Nephron progenitor cell (in vitro differentiated cells): ENCODE results near the gene LRRC4C.

Experiments used
- DNase-seq: peaks from one replicate; pipeline ENCODE4 v3.0.0; 2021
- H3K27ac Mint-ChIP-seq: 2 replicates; pipeline ENCODE4 v1.8.0; 2021; ENCODE audit warnings: mild to moderate bottlenecking, moderate library complexity, mixed read lengths
- H3K27me3 Mint-ChIP-seq: 2 replicates; pipeline ENCODE4 v1.8.0; 2021; ENCODE audit warnings: mild to moderate bottlenecking, low read depth, mixed read lengths; ENCODE audit not compliant: poor library complexity
- H3K36me3 Mint-ChIP-seq: 2 replicates; pipeline ENCODE4 v1.8.0; 2021; ENCODE audit warnings: low read depth, mixed read lengths
- H3K4me1 Mint-ChIP-seq: 2 replicates; pipeline ENCODE4 v1.8.0; 2021; ENCODE audit warnings: mixed read lengths
- H3K4me3 Mint-ChIP-seq: 2 replicates; pipeline ENCODE4 v1.8.0; 2021; ENCODE audit warnings: mild to moderate bottlenecking, moderate library complexity, mixed read lengths
- H3K9me3 Mint-ChIP-seq: 2 replicates; pipeline ENCODE4 v1.8.0; 2021; ENCODE audit warnings: mild to moderate bottlenecking, moderate library complexity, mixed read lengths
- TF ChIP-seq, protein P1 (sequence below): fragments of 200-600 bp; sonication (generic); IDR thresholded peaks from 2 replicates; pipeline ENCODE4 v1.5.0; 2021; ENCODE audit warnings: antibody characterized with exemption

The LRRC4C gene

DNA sequence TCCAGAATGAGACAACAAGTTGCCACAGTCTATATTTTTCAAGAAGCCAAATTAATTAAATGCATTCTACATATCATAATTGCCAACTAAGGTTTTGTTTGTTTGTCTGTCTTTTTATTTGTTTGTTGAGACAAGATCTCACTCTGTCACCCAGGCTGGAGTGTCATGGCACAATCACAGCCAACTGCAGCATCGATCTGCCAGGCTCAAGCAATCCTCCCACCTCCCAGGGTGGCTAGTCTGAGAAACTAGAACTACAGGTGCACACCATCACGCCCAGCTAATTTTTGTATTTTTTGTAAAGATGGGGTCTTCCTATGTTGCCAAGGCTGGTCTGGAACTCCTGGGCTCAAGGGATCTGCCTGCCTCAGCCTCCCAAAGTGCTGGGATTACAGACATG, 140.0 kb downstream of the LRRC4C start:
- no peaks in the 10 kb centered on the region for H3K4me1 Mint-ChIP-seq
- no peak overlapping the region for H3K4me3 Mint-ChIP-seq
- TF ChIP-seq, protein P1, sequence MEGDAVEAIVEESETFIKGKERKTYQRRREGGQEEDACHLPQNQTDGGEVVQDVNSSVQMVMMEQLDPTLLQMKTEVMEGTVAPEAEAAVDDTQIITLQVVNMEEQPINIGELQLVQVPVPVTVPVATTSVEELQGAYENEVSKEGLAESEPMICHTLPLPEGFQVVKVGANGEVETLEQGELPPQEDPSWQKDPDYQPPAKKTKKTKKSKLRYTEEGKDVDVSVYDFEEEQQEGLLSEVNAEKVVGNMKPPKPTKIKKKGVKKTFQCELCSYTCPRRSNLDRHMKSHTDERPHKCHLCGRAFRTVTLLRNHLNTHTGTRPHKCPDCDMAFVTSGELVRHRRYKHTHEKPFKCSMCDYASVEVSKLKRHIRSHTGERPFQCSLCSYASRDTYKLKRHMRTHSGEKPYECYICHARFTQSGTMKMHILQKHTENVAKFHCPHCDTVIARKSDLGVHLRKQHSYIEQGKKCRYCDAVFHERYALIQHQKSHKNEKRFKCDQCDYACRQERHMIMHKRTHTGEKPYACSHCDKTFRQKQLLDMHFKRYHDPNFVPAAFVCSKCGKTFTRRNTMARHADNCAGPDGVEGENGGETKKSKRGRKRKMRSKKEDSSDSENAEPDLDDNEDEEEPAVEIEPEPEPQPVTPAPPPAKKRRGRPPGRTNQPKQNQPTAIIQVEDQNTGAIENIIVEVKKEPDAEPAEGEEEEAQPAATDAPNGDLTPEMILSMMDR: no peak
- H3K27ac Mint-ChIP-seq: no peak overlapping the region
- DNase-seq: no peak
- no peaks in the 10 kb centered on the region for H3K27me3 Mint-ChIP-seq
- no peaks in the 10 kb centered on the region for H3K36me3 Mint-ChIP-seq
- no peaks in the 10 kb centered on the region for H3K9me3 Mint-ChIP-seq

DNA sequence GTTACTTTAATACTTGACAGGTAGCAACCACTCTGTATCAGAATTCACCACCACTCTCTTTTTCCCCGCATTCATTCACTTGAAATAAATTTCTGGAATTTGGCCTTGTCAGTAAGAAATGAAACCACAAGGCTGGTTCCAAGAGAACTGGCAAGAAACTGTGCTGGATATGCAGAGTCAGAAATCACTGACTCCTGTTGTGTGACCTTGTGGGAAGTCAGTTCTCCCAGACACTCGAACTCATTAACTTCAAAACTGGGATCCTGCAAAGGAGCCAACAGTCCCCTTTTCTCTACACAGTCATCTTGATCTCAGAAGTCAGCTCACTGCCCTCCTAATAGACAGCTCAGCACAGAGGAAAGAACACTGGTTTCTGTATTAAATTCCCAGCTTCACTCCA, 142.7 kb downstream of the LRRC4C start:
- TF ChIP-seq, protein P1: no peak
- Mint-ChIP-seq H3K9me3 (no peaks in the 10 kb centered on the region), H3K27ac (no peak overlapping the region), H3K27me3 (no peaks in the 10 kb centered on the region), H3K4me1 (no peaks in the 10 kb centered on the region), H3K4me3 (no peak overlapping the region), H3K36me3 (no peaks in the 10 kb centered on the region)
- DNase-seq: no peak

DNA sequence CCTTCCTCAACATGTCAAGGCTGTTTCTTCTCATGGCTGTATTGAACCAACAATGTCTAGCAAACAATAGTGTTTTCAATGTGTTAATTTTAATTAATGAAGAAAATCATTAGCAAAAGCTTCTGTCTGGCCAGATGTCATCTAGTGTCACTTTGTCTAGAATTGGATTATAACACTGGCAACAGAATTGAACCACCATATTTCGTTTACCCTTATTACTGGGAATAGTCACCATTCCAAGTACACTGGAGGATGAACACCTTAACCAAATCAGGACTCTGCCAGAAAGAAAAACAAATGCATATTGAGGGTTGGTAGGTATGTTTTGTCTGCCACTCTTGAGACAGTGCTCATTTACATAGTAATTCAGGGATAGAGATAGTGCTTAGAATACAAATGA, 146.2 kb downstream of the LRRC4C start:
- no peak overlapping the region for H3K4me3 Mint-ChIP-seq
- no peaks in the 10 kb centered on the region for H3K9me3 Mint-ChIP-seq
- H3K4me1 Mint-ChIP-seq: no peaks in the 10 kb centered on the region
- no peak overlapping the region for H3K27ac Mint-ChIP-seq
- TF ChIP-seq, protein P1: no peak
- H3K36me3 Mint-ChIP-seq: no peaks in the 10 kb centered on the region
- no peaks in the 10 kb centered on the region for H3K27me3 Mint-ChIP-seq
- no peak for DNase-seq

GRCh38 chr11:41309716-41310115, 149.7 kb downstream of the LRRC4C start:
- no peak overlapping the region for H3K4me3 Mint-ChIP-seq
- no peaks in the 10 kb centered on the region for H3K4me1 Mint-ChIP-seq
- no peaks in the 10 kb centered on the region for H3K27me3 Mint-ChIP-seq
- no peak overlapping the region for H3K27ac Mint-ChIP-seq
- TF ChIP-seq, protein P1: no peak
- DNase-seq: no peak
- peaks cover 5% of the 10 kb centered on the region for H3K36me3 Mint-ChIP-seq
- peaks cover 7% of the 10 kb centered on the region for H3K9me3 Mint-ChIP-seq

GRCh38 chr11:41309111-41309522, 150.3 kb downstream of the LRRC4C start:
- Mint-ChIP-seq H3K4me1 (no peaks in the 10 kb centered on the region), H3K27me3 (no peaks in the 10 kb centered on the region), H3K27ac (no peak overlapping the region), H3K9me3 (peaks cover 7% of the 10 kb centered on the region), H3K36me3 (peaks cover 5% of the 10 kb centered on the region), H3K4me3 (no peak overlapping the region)
- TF ChIP-seq, protein P1: no peak
- DNase-seq: no peak

GRCh38 chr11:41308286-41308685, 151.2 kb downstream of the LRRC4C start:
- TF ChIP-seq, protein P1: no peak
- peaks cover 5% of the 10 kb centered on the region for H3K36me3 Mint-ChIP-seq
- no peaks in the 10 kb centered on the region for H3K27me3 Mint-ChIP-seq
- peaks cover 7% of the 10 kb centered on the region for H3K9me3 Mint-ChIP-seq
- H3K27ac Mint-ChIP-seq: no peak overlapping the region
- H3K4me3 Mint-ChIP-seq: no peak overlapping the region
- DNase-seq: no peak
- no peaks in the 10 kb centered on the region for H3K4me1 Mint-ChIP-seq
